HepG2 (cell line): ENCODE measurements around the gene EFS. TPM values are rescaled to one million over a fixed set of nuclear protein-coding genes. Genes with fewer than 3 reads are reported as not detected.
A peak's percentile ranks its signal among the peaks of the same experiment; 100 is the strongest.

Experiments
- DNMT1 ChIP-seq: sonication (generic); formaldehyde crosslinking; IDR thresholded peaks from 2 replicates; pipeline ENCODE4 v1.5.1; 2020; ENCODE audit warnings: mild to moderate bottlenecking, missing genetic modification reagents
- E2F2 ChIP-seq: sonication (generic); formaldehyde crosslinking; IDR thresholded peaks from 2 replicates; pipeline ENCODE4 v1.4.0; 2020; ENCODE audit warnings: missing genetic modification reagents, borderline replicate concordance
- FOSL1 ChIP-seq: sonication (generic); formaldehyde crosslinking; IDR thresholded peaks from 2 replicates; pipeline ENCODE4 v1.9.0; 2021; ENCODE audit warnings: missing genetic modification reagents, borderline replicate concordance
- FOXK1 ChIP-seq: sonication (generic); formaldehyde crosslinking; IDR thresholded peaks from 2 replicates; pipeline ENCODE4 v1.4.0; 2020; ENCODE audit warnings: low read depth, missing genetic modification reagents, borderline replicate concordance
- HNRNPLL ChIP-seq: fragments of 200-400 bp; formaldehyde crosslinking; IDR thresholded peaks from 2 replicates; pipeline ENCODE4 v1.6.1; 2017; ENCODE audit warnings: mild to moderate bottlenecking, low read depth, low read length; ENCODE audit not compliant: poor library complexity, severe bottlenecking
- IRF2 ChIP-seq: IDR thresholded peaks from 2 replicates; pipeline ENCODE4 v1.6.1; 2018; ENCODE audit warnings: missing genetic modification reagents, missing compliant biosample characterization
- KAT7 ChIP-seq: IDR thresholded peaks from 2 replicates; pipeline ENCODE4 v1.6.1; 2018; ENCODE audit warnings: borderline replicate concordance, missing compliant biosample characterization
- MLLT10 ChIP-seq: sonication (generic); formaldehyde crosslinking; IDR thresholded peaks from 2 replicates; pipeline ENCODE4 v1.4.0; 2020; ENCODE audit warnings: missing genetic modification reagents
- SRY ChIP-seq: sonication (generic); formaldehyde crosslinking; IDR thresholded peaks from 2 replicates; pipeline ENCODE4 v1.8.0; 2022; ENCODE audit warnings: mild to moderate bottlenecking, missing genetic modification reagents
- SYNCRIP ChIP-seq: fragments of 200-400 bp; formaldehyde crosslinking; IDR thresholded peaks from 2 replicates; pipeline ENCODE4 v1.6.1; 2018; ENCODE audit warnings: mild to moderate bottlenecking, low read depth, low read length; ENCODE audit not compliant: insufficient read depth
- TBX2 ChIP-seq: sonication (generic); formaldehyde crosslinking; IDR thresholded peaks from 2 replicates; pipeline ENCODE4 v1.5.0; 2020; ENCODE audit warnings: missing genetic modification reagents, mild to moderate bottlenecking, borderline replicate concordance
- TBX3 ChIP-seq: fragments of 450-650 bp; IDR thresholded peaks from 2 replicates; pipeline ENCODE4 v1.6.1; 2017; ENCODE audit warnings: antibody characterized with exemption, mild to moderate bottlenecking, inconsistent platforms, borderline replicate concordance
- TRAFD1 ChIP-seq: sonication (generic); formaldehyde crosslinking; IDR thresholded peaks from 2 replicates; pipeline ENCODE4 v1.5.1; 2020; ENCODE audit warnings: missing genetic modification reagents, mild to moderate bottlenecking, borderline replicate concordance
- ZNF343 ChIP-seq: sonication (generic); formaldehyde crosslinking; IDR thresholded peaks from 2 replicates; pipeline ENCODE4 v1.4.0; 2020; ENCODE audit warnings: mild to moderate bottlenecking, missing genetic modification reagents
- ZNF879 ChIP-seq: sonication (generic); formaldehyde crosslinking; IDR thresholded peaks from 2 replicates; pipeline ENCODE4 v1.8.1; 2023; ENCODE audit warnings: missing genetic modification reagents
- ZSCAN30 ChIP-seq: sonication (generic); formaldehyde crosslinking; IDR thresholded peaks from 2 replicates; pipeline ENCODE4 v1.5.0; 2020; ENCODE audit warnings: mild to moderate bottlenecking, missing genetic modification reagents
- ZUFSP ChIP-seq: sonication (generic); formaldehyde crosslinking; IDR thresholded peaks from 2 replicates; pipeline ENCODE4 v1.9.0; 2021; ENCODE audit warnings: missing genetic modification reagents, mild to moderate bottlenecking, borderline replicate concordance
- polyA plus RNA-seq, 8 experiments: library from polyadenylated mRNA; depleted of rRNA in 3 of 8; stranded (reverse) in 7 of 8; unstranded in 1 of 8; fragments of >200 nt; fragmentation: Illumina TruSeq in 4 of 8; extraction: Trizol in 4 of 8; gene quantifications; 2 replicates each; pipeline versions ENCODE4 v1.2.1 to v1.2.3, GENCODE V29; 2011 to 2016; ENCODE audit warnings: low read depth in 4 of 8, missing spikeins in 1 of 8, mixed read lengths in 1 of 8; ENCODE audit not compliant: insufficient read depth in 1 of 8
- total RNA-seq, 5 experiments: library from RNA; depleted of rRNA; stranded (reverse); fragments of >200 nt; fragmentation: Illumina TruSeq; extraction: Trizol; gene quantifications; 2 replicates each; pipeline ENCODE4 v1.2.3, GENCODE V29; 2016; ENCODE audit warnings: low read depth in 1 of 5
- TF ChIP-seq, protein P1 (sequence below): sonication (generic); formaldehyde crosslinking; IDR thresholded peaks from 2 replicates; pipeline ENCODE4 v1.4.0; 2020; ENCODE audit warnings: mild to moderate bottlenecking, missing genetic modification reagents, borderline replicate concordance

Gene EFS
- total and polyA plus RNA-seq, 2 of the 13 experiments (the other 11 are each of a cell fraction or from before 2014, with no cell fraction given), result not detected

- TF ChIP-seq TRAFD1 (CRISPR knock-in tag) (peak; percentile 16; the same call in 1 of the 2 replicates), ZNF343 (peak; percentile 78; the same call in 1 of the 2 replicates), MLLT10 (CRISPR knock-in tag) (no peak), IRF2 (CRISPR knock-in tag) (peak; percentile 95), SRY (no peak), ZUFSP (CRISPR knock-in tag) (no peak), TBX2 (CRISPR knock-in tag) (peak; percentile 95), TBX3 (peak; percentile 63), HNRNPLL (peak; percentile 85), FOSL1 (CRISPR knock-in tag) (0 out of 2 replicates have a peak, but pooled peaks have one; percentile 26), SYNCRIP (no peak), ZNF879 (no peak), DNMT1 (CRISPR knock-in tag) (peak; percentile 98), KAT7 (CRISPR knock-in tag) (peak; percentile 92), E2F2 (CRISPR knock-in tag) (peak; percentile 94; the same call in 1 of the 2 replicates), ZSCAN30 (no peak), FOXK1 (CRISPR knock-in tag) (peak; percentile 90; the same call in 1 of the 2 replicates)
- TF ChIP-seq, protein P1, sequence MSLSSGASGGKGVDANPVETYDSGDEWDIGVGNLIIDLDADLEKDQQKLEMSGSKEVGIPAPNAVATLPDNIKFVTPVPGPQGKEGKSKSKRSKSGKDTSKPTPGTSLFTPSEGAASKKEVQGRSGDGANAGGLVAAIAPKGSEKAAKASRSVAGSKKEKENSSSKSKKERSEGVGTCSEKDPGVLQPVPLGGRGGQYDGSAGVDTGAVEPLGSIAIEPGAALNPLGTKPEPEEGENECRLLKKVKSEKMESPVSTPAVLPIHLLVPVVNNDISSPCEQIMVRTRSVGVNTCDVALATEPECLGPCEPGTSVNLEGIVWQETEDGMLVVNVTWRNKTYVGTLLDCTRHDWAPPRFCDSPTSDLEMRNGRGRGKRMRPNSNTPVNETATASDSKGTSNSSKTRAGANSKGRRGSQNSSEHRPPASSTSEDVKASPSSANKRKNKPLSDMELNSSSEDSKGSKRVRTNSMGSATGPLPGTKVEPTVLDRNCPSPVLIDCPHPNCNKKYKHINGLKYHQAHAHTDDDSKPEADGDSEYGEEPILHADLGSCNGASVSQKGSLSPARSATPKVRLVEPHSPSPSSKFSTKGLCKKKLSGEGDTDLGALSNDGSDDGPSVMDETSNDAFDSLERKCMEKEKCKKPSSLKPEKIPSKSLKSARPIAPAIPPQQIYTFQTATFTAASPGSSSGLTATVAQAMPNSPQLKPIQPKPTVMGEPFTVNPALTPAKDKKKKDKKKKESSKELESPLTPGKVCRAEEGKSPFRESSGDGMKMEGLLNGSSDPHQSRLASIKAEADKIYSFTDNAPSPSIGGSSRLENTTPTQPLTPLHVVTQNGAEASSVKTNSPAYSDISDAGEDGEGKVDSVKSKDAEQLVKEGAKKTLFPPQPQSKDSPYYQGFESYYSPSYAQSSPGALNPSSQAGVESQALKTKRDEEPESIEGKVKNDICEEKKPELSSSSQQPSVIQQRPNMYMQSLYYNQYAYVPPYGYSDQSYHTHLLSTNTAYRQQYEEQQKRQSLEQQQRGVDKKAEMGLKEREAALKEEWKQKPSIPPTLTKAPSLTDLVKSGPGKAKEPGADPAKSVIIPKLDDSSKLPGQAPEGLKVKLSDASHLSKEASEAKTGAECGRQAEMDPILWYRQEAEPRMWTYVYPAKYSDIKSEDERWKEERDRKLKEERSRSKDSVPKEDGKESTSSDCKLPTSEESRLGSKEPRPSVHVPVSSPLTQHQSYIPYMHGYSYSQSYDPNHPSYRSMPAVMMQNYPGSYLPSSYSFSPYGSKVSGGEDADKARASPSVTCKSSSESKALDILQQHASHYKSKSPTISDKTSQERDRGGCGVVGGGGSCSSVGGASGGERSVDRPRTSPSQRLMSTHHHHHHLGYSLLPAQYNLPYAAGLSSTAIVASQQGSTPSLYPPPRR (CRISPR knock-in tag), result peak; percentile 88
These were observed 58.4 kb downstream of the EFS start, which contains the start of gene BCL2L2 (continued) for GRCh38 chr14:23306412-23307145.
